ENCODE data around the gene CFAP161. TPM values are rescaled to one million over a fixed set of nuclear protein-coding genes. Genes with fewer than 3 reads are reported as not detected.
"Not testable (repeated sequence)": the region's sequence is repeated elsewhere in the genome, so short reads cannot be mapped to it uniquely, and the experiment has no call there.

Gene CFAP161
- total and polyA plus RNA-seq, 9 donors = 0.33 to 0.62 (median 0.54) TPM; not detected in 1

GRCh38 chr15:81156324-81156723 is 22.3 kb downstream of the CFAP161 start:
- no peak for DNase-seq
- Histone ChIP-seq H3K27me3 (ENCODE audit: control insufficient read depth, insufficient read depth, low read length) (no peaks in the 10 kb centered on the region), H3K4me3 (ENCODE audit: low read length) (no peak overlapping the region), H3K9me3 (replicated peaks; ENCODE audit: control insufficient read depth, low read depth, low read length) (no peaks in the 10 kb centered on the region), H3K4me1 (ENCODE audit: control insufficient read depth, insufficient read depth, low read length) (peaks cover 19% of the 10 kb centered on the region), H3K36me3 (ENCODE audit: control insufficient read depth, insufficient read depth, low read length) (no peaks in the 10 kb centered on the region), H3K27ac (ENCODE audit: low read length) (no peak overlapping the region)
- WGBS (ENCODE audit: insufficient coverage) = no CpG with 5 or more reads among the region's 3 CpGs

GRCh38 chr15:81157195-81157938 is 23.3 kb downstream of the CFAP161 start:
- Histone ChIP-seq H3K27ac (ENCODE audit: low read length) (no peak overlapping the region), H3K4me3 (ENCODE audit: low read length) (no peak overlapping the region), H3K27me3 (ENCODE audit: control insufficient read depth, insufficient read depth, low read length) (no peaks in the 10 kb centered on the region), H3K36me3 (ENCODE audit: control insufficient read depth, insufficient read depth, low read length) (no peaks in the 10 kb centered on the region), H3K4me1 (ENCODE audit: control insufficient read depth, insufficient read depth, low read length) (peaks cover 25% of the 10 kb centered on the region), H3K9me3 (replicated peaks; ENCODE audit: control insufficient read depth, low read depth, low read length) (no peaks in the 10 kb centered on the region)
- 25% methylated on average over 1 of the region's 5 CpGs for WGBS (ENCODE audit: insufficient coverage)
- peak; percentile 60 for DNase-seq

DNA sequence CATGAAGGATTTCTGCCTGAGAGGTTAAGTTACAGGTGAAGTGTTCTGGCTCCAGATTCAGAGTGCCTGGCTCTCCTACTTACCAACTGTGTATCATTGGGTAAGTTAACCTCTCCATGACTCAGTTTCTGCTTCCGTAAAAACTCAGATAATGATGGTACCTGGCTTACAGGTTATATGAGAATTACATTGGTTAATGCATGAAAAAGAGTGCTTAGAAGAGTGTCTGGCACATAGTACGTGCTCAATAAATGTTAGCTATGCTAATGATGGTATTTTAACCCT is 23.8 kb downstream of the CFAP161 start:
- no CpG with 5 or more reads among the region's 2 CpGs for WGBS (ENCODE audit: insufficient coverage)
- Histone ChIP-seq H3K4me3 (ENCODE audit: low read length) (no peak overlapping the region), H3K27ac (ENCODE audit: low read length) (no peak overlapping the region), H3K27me3 (ENCODE audit: control insufficient read depth, insufficient read depth, low read length) (no peaks in the 10 kb centered on the region), H3K36me3 (ENCODE audit: control insufficient read depth, insufficient read depth, low read length) (no peaks in the 10 kb centered on the region), H3K9me3 (replicated peaks; ENCODE audit: control insufficient read depth, low read depth, low read length) (no peaks in the 10 kb centered on the region), H3K4me1 (ENCODE audit: control insufficient read depth, insufficient read depth, low read length) (peaks cover 25% of the 10 kb centered on the region)
- no peak for DNase-seq

- not testable (repeated sequence) for H3K36me3 ChIP-seq (ENCODE audit: control insufficient read depth, insufficient read depth, low read length); DNase-seq; H3K4me3 ChIP-seq (ENCODE audit: low read length); H3K27ac ChIP-seq (ENCODE audit: low read length); H3K9me3 ChIP-seq (replicated peaks; ENCODE audit: control insufficient read depth, low read depth, low read length); H3K27me3 ChIP-seq (ENCODE audit: control insufficient read depth, insufficient read depth, low read length)
- 85% methylated on average over 11 of the region's 37 CpGs for WGBS (ENCODE audit: insufficient coverage)
- H3K4me1 ChIP-seq (ENCODE audit: control insufficient read depth, insufficient read depth, low read length) = peaks cover 25% of the 10 kb centered on the region
Measured at GRCh38 chr15:81158561-81158960, 24.5 kb downstream of the CFAP161 start.

- H3K27ac ChIP-seq (ENCODE audit: low read length) = peak overlapping the region; percentile 56
Measured at GRCh38 chr15:81160312-81161159, 26.5 kb downstream of the CFAP161 start.

GRCh38 chr15:81161160-81161673 is 27.1 kb downstream of the CFAP161 start:
- Histone ChIP-seq H3K36me3 (ENCODE audit: control insufficient read depth, insufficient read depth, low read length) (no peaks in the 10 kb centered on the region), H3K27ac (ENCODE audit: low read length) (peak overlapping the region; percentile 56), H3K4me1 (ENCODE audit: control insufficient read depth, insufficient read depth, low read length) (peaks cover 22% of the 10 kb centered on the region), H3K9me3 (replicated peaks; ENCODE audit: control insufficient read depth, low read depth, low read length) (no peaks in the 10 kb centered on the region), H3K4me3 (ENCODE audit: low read length) (no peak overlapping the region), H3K27me3 (ENCODE audit: control insufficient read depth, insufficient read depth, low read length) (no peaks in the 10 kb centered on the region)
- WGBS (ENCODE audit: insufficient coverage) = 20% methylated on average over 1 of the region's 4 CpGs
- DNase-seq = no peak

More at GRCh38 chr15:81160312-81161159, 26.5 kb downstream of the CFAP161 start:
- Histone ChIP-seq H3K27me3 (ENCODE audit: control insufficient read depth, insufficient read depth, low read length) (no peaks in the 10 kb centered on the region), H3K36me3 (ENCODE audit: control insufficient read depth, insufficient read depth, low read length) (no peaks in the 10 kb centered on the region), H3K9me3 (replicated peaks; ENCODE audit: control insufficient read depth, low read depth, low read length) (no peaks in the 10 kb centered on the region), H3K4me3 (ENCODE audit: low read length) (no peak overlapping the region), H3K4me1 (ENCODE audit: control insufficient read depth, insufficient read depth, low read length) (peaks cover 25% of the 10 kb centered on the region)
- 23% methylated on average over 4 of the region's 11 CpGs for WGBS (ENCODE audit: insufficient coverage)
- DNase-seq = peak; percentile 97

DNA sequence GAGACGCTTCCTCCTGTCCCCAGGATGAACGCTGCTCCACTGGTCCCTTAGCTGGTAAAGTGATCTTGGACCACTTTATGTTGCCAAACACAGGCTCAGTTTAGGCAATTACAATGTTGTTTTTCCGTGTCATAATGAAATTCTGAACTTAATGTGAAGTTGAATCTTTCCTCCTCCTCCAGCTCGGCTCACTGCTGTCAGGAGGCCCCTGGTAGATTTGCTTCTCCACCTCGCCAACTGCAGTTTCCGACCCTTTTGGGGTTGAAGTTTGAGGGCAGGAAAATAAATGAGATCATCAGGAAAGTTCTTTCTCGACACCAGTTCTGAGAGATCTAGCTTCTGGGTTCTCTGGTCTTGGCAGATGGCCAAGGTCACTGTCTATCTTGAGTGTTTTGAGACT is 27.8 kb downstream of the CFAP161 start:
- H3K4me3 ChIP-seq (ENCODE audit: low read length) = no peak overlapping the region
- H3K36me3 ChIP-seq (ENCODE audit: control insufficient read depth, insufficient read depth, low read length) = no peaks in the 10 kb centered on the region
- no peak for DNase-seq
- 83% methylated on average over 1 of the region's 7 CpGs for WGBS (ENCODE audit: insufficient coverage)
- peak overlapping the region; percentile 56 for H3K27ac ChIP-seq (ENCODE audit: low read length)
- no peaks in the 10 kb centered on the region for H3K27me3 ChIP-seq (ENCODE audit: control insufficient read depth, insufficient read depth, low read length)
- H3K9me3 ChIP-seq (replicated peaks; ENCODE audit: control insufficient read depth, low read depth, low read length) = no peaks in the 10 kb centered on the region
- peaks cover 22% of the 10 kb centered on the region for H3K4me1 ChIP-seq (ENCODE audit: control insufficient read depth, insufficient read depth, low read length)

GRCh38 chr15:81163961-81164800 is 30.1 kb downstream of the CFAP161 start:
- Histone ChIP-seq H3K36me3 (ENCODE audit: control insufficient read depth, insufficient read depth, low read length) (no peaks in the 10 kb centered on the region), H3K4me1 (ENCODE audit: control insufficient read depth, insufficient read depth, low read length) (peaks cover 22% of the 10 kb centered on the region), H3K9me3 (replicated peaks; ENCODE audit: control insufficient read depth, low read depth, low read length) (no peaks in the 10 kb centered on the region), H3K27me3 (ENCODE audit: control insufficient read depth, insufficient read depth, low read length) (no peaks in the 10 kb centered on the region), H3K27ac (ENCODE audit: low read length) (no peak overlapping the region), H3K4me3 (ENCODE audit: low read length) (no peak overlapping the region)
- DNase-seq = no peak
- 80% methylated on average over 1 of the region's 3 CpGs for WGBS (ENCODE audit: insufficient coverage)

DNA sequence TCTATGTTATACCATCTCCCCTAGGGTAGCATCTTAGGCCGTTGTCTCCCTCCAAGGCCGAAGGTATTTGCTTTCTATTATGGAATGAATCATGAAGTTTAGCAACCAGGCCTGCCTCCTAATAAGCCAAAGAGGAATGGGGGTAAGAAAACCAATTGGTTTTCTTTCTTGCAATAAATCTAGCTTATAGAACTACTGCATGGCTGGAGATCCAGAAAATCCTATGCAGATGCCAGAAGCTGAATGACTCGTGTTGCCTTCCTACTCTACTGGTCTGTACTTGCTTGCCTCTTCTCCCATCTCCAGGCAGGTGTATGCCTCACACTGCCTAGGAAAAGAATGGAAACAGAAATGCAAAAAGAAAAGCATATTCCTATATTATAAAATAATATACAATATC is 31.5 kb downstream of the CFAP161 start:
- H3K27me3 ChIP-seq (ENCODE audit: control insufficient read depth, insufficient read depth, low read length) = no peaks in the 10 kb centered on the region
- WGBS (ENCODE audit: insufficient coverage) = 60% methylated on average over 1 of the region's 3 CpGs
- H3K4me3 ChIP-seq (ENCODE audit: low read length) = no peak overlapping the region
- H3K4me1 ChIP-seq (ENCODE audit: control insufficient read depth, insufficient read depth, low read length) = peaks cover 17% of the 10 kb centered on the region
- no peak overlapping the region for H3K27ac ChIP-seq (ENCODE audit: low read length)
- DNase-seq = no peak
- no peaks in the 10 kb centered on the region for H3K36me3 ChIP-seq (ENCODE audit: control insufficient read depth, insufficient read depth, low read length)
- H3K9me3 ChIP-seq (replicated peaks; ENCODE audit: control insufficient read depth, low read depth, low read length) = no peaks in the 10 kb centered on the region
